ENCODE measurements around the gene PDE2A.

Gene PDE2A

GRCh38 chr11:72673943-72674828, at the start of gene PDE2A:
PDE2A (minus strand) TSS chr11:72674422; CDS start chr11:72674207, 215 bp downstream.
- no peak for DNase-seq

GRCh38 chr11:72723508-72723907, 49.3 kb upstream of the PDE2A start:
- no peak for DNase-seq

DNA sequence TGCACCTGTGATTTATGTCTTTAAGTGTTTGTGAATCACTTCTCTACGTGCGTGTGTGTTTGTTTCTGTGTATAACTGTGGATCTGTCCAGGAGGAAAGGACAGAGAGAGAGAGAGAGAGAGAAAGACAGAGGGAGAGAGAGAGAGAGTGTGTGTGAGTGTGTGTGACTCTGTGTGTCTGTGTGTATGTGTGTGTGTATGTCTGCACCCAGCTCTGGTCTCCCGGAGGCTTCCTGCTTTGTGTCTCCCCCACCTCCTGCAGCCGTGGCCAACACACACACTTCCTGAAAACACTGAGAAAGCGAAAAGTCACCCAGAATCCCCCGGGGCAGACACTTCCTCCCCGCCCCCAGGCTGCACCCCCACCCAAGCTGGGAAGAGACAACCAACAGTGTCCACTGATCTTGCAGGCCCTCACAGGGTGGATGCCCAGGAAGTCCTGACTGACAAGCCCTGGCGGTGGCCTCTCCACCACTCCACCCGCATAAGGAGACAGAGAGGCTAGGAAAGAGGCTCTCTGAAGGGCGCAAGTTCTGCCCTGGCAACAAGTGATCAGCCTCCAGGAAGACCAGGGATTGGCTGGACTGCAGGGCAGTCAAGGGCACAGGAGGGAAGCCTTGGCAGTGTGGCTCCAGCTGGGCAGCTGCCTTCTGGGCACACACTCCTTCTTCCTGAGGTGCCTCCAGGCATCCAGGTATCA, 48.0 kb upstream of the PDE2A start:
- DNase-seq, result peak; percentile 74 to 78

GRCh38 chr11:72721689-72722049, 47.4 kb upstream of the PDE2A start:
- peak; percentile 14 to 18 for DNase-seq

DNA sequence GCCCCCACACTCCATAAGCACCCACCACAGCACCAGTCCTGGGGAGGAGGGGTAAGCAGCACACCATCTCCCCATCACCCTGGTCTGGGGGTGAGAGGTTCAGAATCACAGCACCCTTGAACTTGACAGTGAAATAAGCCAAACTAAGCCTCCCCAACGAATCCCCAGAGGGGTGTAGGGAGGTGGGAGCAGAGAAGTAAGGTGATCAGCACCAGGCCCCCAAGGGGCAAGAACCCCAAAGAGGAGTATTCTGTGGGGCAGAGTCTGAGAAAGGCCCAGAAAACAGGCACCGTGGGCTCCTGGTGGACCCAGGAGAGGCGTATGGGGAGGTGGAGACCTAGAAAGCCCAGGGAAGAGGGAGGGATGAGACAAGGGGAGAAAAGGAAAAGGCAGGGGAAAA, 47.1 kb upstream of the PDE2A start:
- no peak for DNase-seq

- DNase-seq, result no peak
These were observed 46.6 kb upstream of the PDE2A start for GRCh38 chr11:72720784-72721183.

- no peak for DNase-seq
These were observed 45.8 kb upstream of the PDE2A start for GRCh38 chr11:72720047-72720446.

DNA sequence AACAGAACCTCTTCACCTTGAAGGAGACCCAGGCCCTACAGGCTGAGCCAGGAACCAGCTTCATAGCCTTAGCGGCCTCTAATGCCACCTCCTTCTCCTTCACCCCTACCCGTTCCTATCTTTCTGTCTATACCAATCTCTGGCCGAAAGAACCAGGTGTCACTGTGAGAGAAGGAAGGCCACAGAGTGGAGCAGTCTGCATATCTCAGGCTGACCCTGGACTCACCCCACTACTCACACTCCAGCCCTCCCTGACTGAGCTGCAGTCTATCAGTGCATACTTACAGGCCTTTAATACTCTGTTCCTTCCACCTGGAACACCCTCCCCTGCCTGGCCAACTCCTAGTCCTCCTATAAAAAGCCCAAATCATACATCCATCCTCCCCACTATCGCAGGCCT, 45.3 kb upstream of the PDE2A start:
- no peak for DNase-seq

- DNase-seq, result no peak
These were observed 44.9 kb upstream of the PDE2A start for GRCh38 chr11:72719144-72719543.

DNA sequence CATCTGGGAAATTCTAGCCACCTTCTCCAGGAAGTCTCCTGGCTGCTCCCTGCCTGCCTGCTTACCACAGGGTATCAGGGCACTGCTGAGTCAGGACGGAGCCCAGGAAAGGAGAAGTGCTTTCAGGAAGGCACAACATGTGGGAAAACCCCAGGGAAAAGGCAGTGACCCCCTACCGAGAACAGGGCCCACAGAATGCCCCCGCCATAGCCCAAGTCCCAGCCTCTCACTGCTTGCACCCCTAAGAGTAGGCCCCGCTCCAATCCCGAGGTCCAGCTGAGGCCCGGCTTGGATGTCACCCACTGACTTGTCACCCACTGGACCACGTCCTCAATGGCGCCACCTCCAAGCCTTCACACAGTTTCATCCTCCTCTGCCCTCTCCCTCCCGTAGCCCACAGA, 43.9 kb upstream of the PDE2A start:
- DNase-seq, result no peak

GRCh38 chr11:72716788-72717435, 42.7 kb upstream of the PDE2A start:
- DNase-seq, result no peak

DNA sequence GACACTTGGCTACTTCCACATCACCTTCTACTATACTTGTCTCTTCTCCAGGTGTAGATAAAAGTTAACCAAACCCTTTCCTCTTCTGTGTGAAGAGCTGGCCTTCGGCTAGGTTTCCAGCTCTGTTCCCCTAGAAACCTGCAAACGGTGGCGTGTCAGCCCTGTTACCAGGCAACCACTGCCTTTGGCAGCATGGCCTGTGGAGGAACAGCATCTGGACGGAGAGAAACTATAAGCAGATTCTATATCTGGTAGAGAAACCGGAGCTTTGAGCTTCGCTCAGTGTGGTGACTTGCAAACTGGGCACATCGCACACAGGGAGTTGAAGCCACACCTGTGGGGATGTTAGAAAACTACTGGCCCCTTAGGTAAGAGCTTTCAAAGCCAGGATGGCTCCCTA, 42.1 kb upstream of the PDE2A start:
- DNase-seq, result no peak

GRCh38 chr11:72712841-72713240, 38.6 kb upstream of the PDE2A start:
- no peak for DNase-seq

DNA sequence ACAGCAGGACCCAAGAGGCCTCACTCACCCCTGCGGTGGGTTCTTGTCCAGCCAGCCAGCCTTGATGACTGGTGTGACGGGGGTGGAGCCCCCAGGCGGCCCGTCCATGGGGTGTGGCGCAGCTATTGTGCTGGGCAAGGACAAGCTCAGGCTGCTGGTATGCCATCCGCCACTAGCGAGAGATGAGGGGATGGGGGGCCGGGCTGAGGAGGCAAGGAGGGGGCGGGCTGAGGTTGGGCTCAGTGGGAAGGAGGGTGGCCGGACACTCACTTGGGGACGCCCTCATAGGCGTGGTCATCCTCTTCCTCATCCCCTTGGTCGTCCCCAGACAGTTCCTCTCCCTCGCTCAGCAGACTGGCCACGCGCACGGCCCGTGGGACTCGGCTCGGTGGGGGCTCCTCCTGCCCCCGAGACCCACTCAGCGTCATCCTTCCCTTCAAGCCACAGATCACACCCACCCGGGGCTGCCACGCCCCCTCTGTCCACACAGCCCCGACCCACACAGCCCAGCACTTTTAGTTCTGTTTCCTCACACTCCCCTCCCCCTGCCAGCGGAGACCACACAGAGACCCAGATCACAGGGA, 38.0 kb upstream of the PDE2A start:
- DNase-seq, result no peak

GRCh38 chr11:72711141-72711540, 36.9 kb upstream of the PDE2A start:
- no peak for DNase-seq

DNA sequence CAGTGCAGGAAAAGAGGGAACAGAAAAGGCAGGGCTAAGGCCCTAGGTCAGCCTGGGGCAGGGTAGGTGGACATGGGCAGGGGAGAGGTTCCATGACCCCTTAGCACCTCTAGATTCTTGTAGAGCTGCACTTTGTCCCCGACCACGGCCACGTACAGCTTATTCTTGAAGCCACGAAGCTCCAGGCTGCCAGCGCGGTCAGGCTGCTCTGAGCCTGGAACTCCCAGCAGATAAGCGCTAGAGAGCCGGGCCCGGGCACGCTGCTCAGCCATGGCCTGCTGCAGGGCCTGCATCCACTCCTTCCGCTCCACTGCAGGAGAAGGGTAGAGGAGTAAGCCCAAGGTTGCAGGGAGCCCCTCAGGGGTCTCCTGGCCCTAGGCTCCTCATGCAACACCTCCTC, 36.1 kb upstream of the PDE2A start:
- DNase-seq, result no peak

DNA sequence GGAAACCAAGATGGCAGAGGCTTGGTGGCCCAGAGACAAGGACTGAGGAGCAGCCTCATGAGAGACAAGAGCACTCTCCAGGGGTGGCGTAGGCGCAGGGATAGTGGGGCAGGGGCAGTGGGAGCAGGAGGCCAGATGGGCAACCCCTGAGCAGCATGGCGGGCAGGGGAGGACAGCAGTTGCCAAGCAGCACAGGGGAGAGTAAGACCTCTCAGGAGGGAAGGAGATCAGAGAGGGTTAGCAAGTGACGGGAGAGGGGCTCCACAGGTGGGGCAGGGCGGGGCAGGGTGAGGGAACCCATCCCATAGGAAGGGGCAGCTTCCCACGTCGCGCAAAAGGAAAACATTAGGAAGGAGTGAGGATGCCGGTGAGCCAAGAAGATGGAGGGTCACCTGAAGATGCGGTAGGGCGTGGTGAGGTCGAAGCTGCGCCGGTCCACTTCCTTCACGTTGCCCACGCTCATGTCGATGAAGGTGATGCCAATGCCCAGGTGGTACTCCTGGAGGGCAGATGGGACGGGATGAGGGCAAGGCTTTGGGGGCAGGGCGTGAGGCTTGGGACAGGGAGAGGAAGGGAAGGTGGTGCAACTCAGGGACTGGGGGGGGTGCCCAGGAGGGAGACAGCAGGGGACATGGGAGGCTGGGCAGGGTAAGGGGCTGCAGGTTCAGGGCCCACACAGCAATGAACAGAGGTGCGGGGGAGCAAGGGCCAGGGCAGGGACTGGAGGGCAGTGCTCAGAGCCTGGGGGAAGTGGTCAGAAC, 35.4 kb upstream of the PDE2A start:
- no peak for DNase-seq

DNA sequence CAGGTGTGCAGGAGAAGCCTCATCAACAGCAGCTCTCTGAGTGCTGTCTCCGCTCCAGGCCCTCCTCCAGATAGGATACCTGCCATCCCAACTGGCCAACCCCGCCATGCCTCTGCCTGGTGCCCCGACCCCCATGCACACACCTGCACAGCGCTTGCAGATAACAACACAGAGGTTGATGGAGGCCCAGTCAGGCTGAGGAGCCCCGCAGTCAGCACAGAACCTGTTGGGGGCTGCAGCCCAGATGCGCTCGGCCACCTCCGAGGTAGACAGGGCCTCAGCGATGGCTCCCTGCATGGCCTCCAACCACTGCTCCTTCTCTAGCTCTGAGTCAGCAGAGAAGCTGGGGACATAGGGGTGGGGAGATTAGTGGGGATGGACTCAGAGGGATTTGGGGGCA, 32.8 kb upstream of the PDE2A start:
- no peak for DNase-seq

- no peak for DNase-seq
These were observed 32.4 kb upstream of the PDE2A start for GRCh38 chr11:72706579-72706978.

- DNase-seq, result no peak
These were observed 31.5 kb upstream of the PDE2A start for GRCh38 chr11:72705442-72706365.

DNA sequence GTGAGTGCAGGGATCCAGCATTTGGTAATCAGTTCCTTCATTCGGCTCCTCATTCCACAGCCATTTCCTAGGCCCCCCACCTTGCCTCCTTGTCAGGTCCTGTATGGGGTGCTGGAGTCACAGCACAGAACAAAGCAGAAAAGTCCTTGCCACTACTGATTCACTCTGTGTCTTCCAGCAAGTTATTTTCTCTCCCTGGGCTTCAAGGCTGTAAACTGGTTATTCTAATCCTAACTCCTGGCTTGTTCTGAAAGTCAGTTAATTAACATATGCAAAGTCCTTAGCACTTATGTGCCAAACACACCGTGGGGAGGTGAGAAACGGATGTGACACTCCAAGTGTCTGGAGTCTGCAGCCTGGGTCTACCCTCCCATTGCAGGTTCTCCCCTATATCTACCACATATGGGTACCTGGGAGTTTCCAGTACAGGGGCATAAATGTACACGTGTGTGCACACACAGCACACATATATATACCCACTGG, 30.6 kb upstream of the PDE2A start:
- DNase-seq, result no peak

All from stimulated activated CD4-positive, alpha-beta T cell treated with anti-CD3 and anti-CD28 coated beads, Interleukin-4, amount 100 ng/mL, for 4 hours (primary cell).